Suprapubic skin (tissue), 4 donors: ENCODE data around the gene ENAH.

Experiments
- CTCF ChIP-seq, 2 donors: fragments of 200-600 bp in 1 of 2; fragments of 450-650 bp in 1 of 2; sonication (generic) in 1 of 2; IDR thresholded peaks; one replicate each; pipeline ENCODE4 v1.5.1; 2016 to 2019; ENCODE audit warnings: antibody characterized with exemption in 2 of 2, mild to moderate bottlenecking in 1 of 2, moderate library complexity in 1 of 2
- POLR2A ChIP-seq, 2 donors: fragments of 450-650 bp; IDR thresholded peaks; one replicate each; pipeline ENCODE4 v1.6.1; 2017; ENCODE audit warnings: antibody characterized with exemption in 2 of 2, mild to moderate bottlenecking in 2 of 2, moderate library complexity in 2 of 2
- POLR2AphosphoS5 ChIP-seq, 3 donors: sonication (generic); formaldehyde crosslinking; IDR thresholded peaks; one replicate each; pipeline ENCODE4 v1.6.1; 2017; ENCODE audit warnings: antibody characterized with exemption in 3 of 3

- TF ChIP-seq POLR2AphosphoS5 (IDR thresholded peaks at IDR 0.05) (no peak), CTCF (IDR thresholded peaks at IDR 0.05) (no peak), POLR2A (IDR thresholded peaks at IDR 0.05) (no peak)
Observed at GRCh38 chr1:225596736-225597135, 56.2 kb downstream of the ENAH start.
